HUES64 (cell line): Measurements from ENCODE around the gene FOSL1.
"Not testable (repeated sequence)": the region's sequence is repeated elsewhere in the genome, so short reads cannot be mapped to it uniquely, and the experiment has no call there.

Source experiments
- H3K27ac ChIP-seq: 2 replicates; pipeline ENCODE4 v1.7.0; 2013; ENCODE audit warnings: low read depth, low read length, inconsistent platforms
- H3K27me3 ChIP-seq: 2 replicates; pipeline ENCODE4 v1.6.1; 2013; ENCODE audit warnings: mild to moderate bottlenecking, low read length; ENCODE audit not compliant: insufficient read depth
- H3K36me3 ChIP-seq: 2 replicates; pipeline ENCODE4 v1.6.1; 2013; ENCODE audit warnings: mild to moderate bottlenecking, low read length; ENCODE audit not compliant: insufficient read depth
- H3K4me1 ChIP-seq: 2 replicates; pipeline ENCODE4 v1.6.1; 2013; ENCODE audit warnings: mild to moderate bottlenecking, low read length, moderate library complexity; ENCODE audit not compliant: insufficient read depth
- H3K4me3 ChIP-seq: 2 replicates; pipeline ENCODE4 v1.5.1; 2013; ENCODE audit warnings: mild to moderate bottlenecking, low read length, moderate library complexity
- H3K9ac ChIP-seq: 2 replicates; pipeline ENCODE4 v1.6.1; 2013; ENCODE audit warnings: mild to moderate bottlenecking, low read depth, low read length
- H3K9me3 ChIP-seq: 2 replicates; pipeline ENCODE4 v1.6.1; 2013; ENCODE audit warnings: low read depth, low read length; ENCODE audit not compliant: insufficient read depth
- WGBS: fragments of 150-250, 120-280 bp; methylation state at CpG from one replicate; pipeline ENCODE4 v1.1.7; 2013; ENCODE audit warnings: missing lambda C conversion rate; 5-methylcytosine and 5-hydroxymethylcytosine counted together

FOSL1 gene

GRCh38 chr11:65853246-65853979 lies 46.8 kb downstream of the FOSL1 start:
- no peaks in the 10 kb centered on the region for H3K27me3 ChIP-seq
- H3K27ac ChIP-seq, result no peak overlapping the region
- 93% methylated on average over 6 of the region's 6 CpGs for WGBS
- H3K9me3 ChIP-seq, result no peaks in the 10 kb centered on the region
- H3K9ac ChIP-seq, result no peak overlapping the region
- H3K4me3 ChIP-seq, result no peak overlapping the region
- H3K4me1 ChIP-seq, result no peaks in the 10 kb centered on the region; the same call in 1 of the 2 replicates
- H3K36me3 ChIP-seq, result peaks cover 46% of the 10 kb centered on the region

DNA sequence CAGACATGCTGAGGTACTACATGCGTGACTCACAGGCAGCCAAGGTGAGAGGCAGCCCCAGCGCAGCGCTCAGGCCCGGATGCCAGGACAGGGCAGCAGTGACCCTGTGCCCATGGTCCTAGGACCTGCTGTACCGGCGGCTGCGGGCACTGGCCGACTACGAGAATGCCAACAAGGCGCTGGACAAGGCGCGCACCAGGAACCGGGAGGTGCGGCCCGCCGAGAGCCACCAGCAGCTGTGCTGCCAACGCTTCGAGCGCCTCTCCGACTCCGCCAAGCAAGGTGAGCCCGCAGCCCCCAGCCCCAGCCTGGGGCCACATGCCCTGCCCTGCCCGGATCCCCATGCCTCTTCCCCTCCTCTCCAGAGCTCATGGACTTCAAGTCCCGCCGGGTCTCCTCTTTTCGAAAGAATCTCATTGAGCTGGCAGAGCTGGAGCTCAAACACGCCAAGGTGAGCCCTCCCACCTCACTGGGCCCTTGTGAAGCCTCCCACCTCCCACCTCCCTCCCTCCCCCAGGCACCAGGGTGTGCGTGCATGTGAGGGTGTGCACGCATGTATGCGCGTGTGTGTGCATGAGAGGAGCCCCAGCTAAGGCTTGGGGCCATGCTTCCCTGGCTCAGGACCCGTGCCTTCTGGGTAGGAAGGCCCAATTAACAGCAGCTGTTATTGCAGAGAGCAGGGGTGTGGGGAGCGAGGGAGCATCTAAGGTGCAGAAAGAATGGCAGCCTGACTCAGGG lies 47.5 kb downstream of the FOSL1 start:
- H3K4me1 ChIP-seq, result no peaks in the 10 kb centered on the region; the same call in 1 of the 2 replicates
- no peak overlapping the region for H3K9ac ChIP-seq
- no peaks in the 10 kb centered on the region for H3K27me3 ChIP-seq
- H3K4me3 ChIP-seq, result no peak overlapping the region
- WGBS, result 95% methylated on average over 33 of the region's 33 CpGs
- H3K9me3 ChIP-seq, result no peaks in the 10 kb centered on the region
- H3K27ac ChIP-seq, result no peak overlapping the region; the same call in 1 of the 2 replicates
- H3K36me3 ChIP-seq, result peaks cover 46% of the 10 kb centered on the region

DNA sequence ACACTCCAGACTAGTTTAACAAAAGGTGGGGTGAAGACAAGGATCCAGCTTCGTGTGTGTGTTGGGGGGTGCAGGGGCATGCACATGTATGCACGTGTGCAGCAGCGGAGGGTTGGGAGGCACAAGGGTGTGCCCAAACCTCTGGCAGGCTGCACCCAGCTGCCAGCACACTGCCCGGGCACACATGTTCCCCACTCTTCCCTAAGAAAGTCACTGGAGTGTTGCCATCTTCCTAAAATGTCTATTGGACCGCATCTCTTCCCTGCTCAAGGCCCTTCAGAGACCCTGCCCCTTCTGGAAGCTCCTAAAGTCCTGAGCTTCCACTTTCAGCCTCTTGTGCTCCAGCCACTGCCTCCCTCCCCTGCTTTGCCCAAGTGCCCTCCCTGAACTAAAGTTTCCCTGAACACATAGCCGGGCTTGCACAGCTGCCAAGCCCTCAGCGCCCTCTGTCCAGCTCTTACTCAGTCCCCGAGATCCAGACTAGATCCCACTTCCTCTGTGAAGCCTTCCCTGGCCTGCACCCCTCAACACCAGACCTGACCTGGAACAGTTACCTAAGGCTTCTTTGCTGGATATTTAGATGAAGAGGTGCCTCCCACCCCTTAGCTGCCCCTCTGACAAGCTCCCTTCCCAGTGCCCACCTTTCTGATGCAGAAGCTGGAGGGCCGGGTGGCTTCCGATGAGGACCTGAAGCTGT lies 48.2 kb downstream of the FOSL1 start:
- Histone ChIP-seq H3K9me3 (no peaks in the 10 kb centered on the region), H3K4me3 (no peak overlapping the region), H3K9ac (no peak overlapping the region), H3K4me1 (no peaks in the 10 kb centered on the region; the same call in 1 of the 2 replicates), H3K27me3 (no peaks in the 10 kb centered on the region), H3K27ac (no peak overlapping the region; the same call in 1 of the 2 replicates), H3K36me3 (peaks cover 46% of the 10 kb centered on the region)
- WGBS, result 90% methylated on average over 10 of the region's 10 CpGs

DNA sequence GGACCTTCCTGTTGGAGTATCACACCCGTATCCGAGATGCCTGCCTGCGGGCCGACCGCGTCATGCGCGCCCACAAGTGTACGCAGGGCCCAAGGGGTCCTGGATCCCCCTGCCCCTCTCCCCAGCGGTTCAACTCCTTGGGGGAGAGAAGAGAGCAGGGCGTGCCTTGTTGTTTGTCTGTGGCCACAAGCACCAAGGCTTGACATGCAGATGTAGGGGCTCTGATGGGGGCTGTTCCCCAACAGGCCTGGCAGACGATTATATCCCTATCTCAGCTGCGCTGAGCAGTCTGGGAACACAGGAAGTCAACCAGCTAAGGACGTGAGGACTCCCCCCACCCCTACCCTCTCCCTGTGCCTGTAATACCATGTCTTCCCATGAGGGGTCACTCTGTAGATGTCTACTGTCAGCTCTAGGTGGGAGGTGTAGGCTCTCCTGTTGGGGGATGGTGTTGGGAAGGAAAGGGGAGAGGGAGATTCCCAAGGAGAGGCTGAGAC lies 49.1 kb downstream of the FOSL1 start:
- H3K27me3 ChIP-seq, result no peaks in the 10 kb centered on the region
- peaks cover 40% of the 10 kb centered on the region for H3K36me3 ChIP-seq
- no peak overlapping the region for H3K9ac ChIP-seq
- no peaks in the 10 kb centered on the region for H3K9me3 ChIP-seq
- no peak overlapping the region for H3K4me3 ChIP-seq
- WGBS, result 89% methylated on average over 14 of the region's 14 CpGs
- H3K4me1 ChIP-seq, result no peaks in the 10 kb centered on the region
- H3K27ac ChIP-seq, result no peak overlapping the region

DNA sequence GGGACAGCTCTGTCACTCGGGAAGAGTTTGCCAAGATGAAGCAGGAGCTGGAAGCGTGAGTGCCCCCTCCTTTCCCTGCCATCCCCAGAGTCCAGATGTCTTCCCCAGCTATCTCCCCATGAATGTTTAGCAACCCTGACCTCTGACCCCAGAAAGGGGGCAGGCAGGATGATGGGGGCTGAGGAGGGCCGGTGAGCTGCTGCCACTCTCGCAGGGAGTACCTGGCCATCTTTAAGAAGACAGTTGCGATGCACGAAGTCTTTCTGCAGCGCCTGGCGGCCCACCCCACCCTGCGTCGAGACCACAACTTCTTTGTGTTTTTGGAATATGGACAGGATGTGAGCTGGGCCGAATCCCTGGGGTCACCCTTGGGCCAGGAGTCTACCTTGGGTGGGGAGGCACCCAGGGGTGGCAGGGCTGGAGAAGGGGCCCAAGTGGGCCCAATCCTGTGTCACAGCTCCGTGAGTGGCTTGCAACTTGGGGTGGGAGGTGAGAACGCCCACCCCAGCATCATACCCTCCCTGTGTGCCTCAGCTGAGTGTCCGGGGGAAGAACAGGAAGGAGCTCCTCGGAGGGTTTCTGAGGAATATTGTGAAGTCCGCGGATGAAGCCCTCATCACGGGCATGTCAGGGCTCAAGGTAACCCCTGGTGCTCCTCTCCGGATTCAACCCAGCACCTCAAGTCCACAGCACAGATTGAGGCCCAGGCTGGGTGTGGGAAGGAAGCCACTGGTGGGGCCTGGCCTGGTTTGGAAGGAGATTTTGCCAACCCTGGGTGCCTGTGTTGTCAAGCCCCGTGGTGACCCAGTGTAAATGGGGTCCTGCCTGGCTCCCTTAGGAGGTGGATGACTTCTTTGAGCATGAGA lies 49.7 kb downstream of the FOSL1 start:
- no peak overlapping the region for H3K4me3 ChIP-seq
- no peak overlapping the region for H3K9ac ChIP-seq
- no peak overlapping the region for H3K27ac ChIP-seq
- 91% methylated on average over 19 of the region's 20 CpGs for WGBS
- H3K27me3 ChIP-seq, result no peaks in the 10 kb centered on the region
- H3K4me1 ChIP-seq, result no peaks in the 10 kb centered on the region
- H3K9me3 ChIP-seq, result no peaks in the 10 kb centered on the region
- H3K36me3 ChIP-seq, result peaks cover 33% of the 10 kb centered on the region

GRCh38 chr11:65849771-65850216 lies 50.4 kb downstream of the FOSL1 start:
- H3K4me3 ChIP-seq, result no peak overlapping the region
- H3K27me3 ChIP-seq, result no peaks in the 10 kb centered on the region
- no peak overlapping the region for H3K27ac ChIP-seq
- 72% methylated on average over 16 of the region's 16 CpGs for WGBS
- H3K9me3 ChIP-seq, result no peaks in the 10 kb centered on the region
- no peak overlapping the region for H3K9ac ChIP-seq
- peaks cover 27% of the 10 kb centered on the region for H3K36me3 ChIP-seq
- H3K4me1 ChIP-seq, result no peaks in the 10 kb centered on the region

- Histone ChIP-seq H3K27me3 (no peaks in the 10 kb centered on the region), H3K9ac (no peak overlapping the region), H3K27ac (no peak overlapping the region), H3K4me3 (no peak overlapping the region), H3K36me3 (peaks cover 22% of the 10 kb centered on the region), H3K4me1 (no peaks in the 10 kb centered on the region), H3K9me3 (no peaks in the 10 kb centered on the region)
- WGBS, result 74% methylated on average over 8 of the region's 8 CpGs
These were observed 50.8 kb downstream of the FOSL1 start for GRCh38 chr11:65849366-65849765.

GRCh38 chr11:65848693-65849092 lies 51.5 kb downstream of the FOSL1 start:
- not testable (repeated sequence) for H3K9ac ChIP-seq, H3K4me1 ChIP-seq, H3K27me3 ChIP-seq, H3K27ac ChIP-seq, H3K9me3 ChIP-seq, H3K4me3 ChIP-seq
- H3K36me3 ChIP-seq, result peaks cover 16% of the 10 kb centered on the region
- 73% methylated on average over 7 of the region's 7 CpGs for WGBS

DNA sequence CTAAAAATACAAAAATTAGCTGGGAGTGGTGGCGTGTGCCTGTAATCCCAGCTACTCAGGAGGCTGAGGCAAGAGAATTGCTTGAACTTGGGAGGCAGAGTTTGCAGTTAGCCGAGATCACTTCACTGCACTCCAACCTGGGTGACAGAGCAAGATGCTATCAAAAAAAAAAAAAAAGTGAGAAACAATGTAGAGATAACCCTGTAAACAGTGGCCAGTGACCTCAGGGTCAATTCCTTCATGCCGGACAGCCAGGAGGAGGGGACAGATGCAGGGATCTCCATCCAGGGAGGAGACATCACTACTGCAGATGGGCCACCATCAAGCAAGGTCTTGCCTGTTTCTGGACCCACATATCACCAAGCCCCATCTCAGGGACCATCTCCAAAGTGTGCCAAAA lies 52.4 kb downstream of the FOSL1 start:
- Histone ChIP-seq H3K9ac (no peak overlapping the region), H3K36me3 (0 out of 2 replicates have a peak, but pooled peaks cover 6% of the 10 kb centered on the region), H3K9me3 (no peaks in the 10 kb centered on the region), H3K27me3 (no peaks in the 10 kb centered on the region), H3K4me3 (no peak overlapping the region), H3K4me1 (no peaks in the 10 kb centered on the region), H3K27ac (no peak overlapping the region)
- WGBS, result 93% methylated on average over 3 of the region's 3 CpGs

DNA sequence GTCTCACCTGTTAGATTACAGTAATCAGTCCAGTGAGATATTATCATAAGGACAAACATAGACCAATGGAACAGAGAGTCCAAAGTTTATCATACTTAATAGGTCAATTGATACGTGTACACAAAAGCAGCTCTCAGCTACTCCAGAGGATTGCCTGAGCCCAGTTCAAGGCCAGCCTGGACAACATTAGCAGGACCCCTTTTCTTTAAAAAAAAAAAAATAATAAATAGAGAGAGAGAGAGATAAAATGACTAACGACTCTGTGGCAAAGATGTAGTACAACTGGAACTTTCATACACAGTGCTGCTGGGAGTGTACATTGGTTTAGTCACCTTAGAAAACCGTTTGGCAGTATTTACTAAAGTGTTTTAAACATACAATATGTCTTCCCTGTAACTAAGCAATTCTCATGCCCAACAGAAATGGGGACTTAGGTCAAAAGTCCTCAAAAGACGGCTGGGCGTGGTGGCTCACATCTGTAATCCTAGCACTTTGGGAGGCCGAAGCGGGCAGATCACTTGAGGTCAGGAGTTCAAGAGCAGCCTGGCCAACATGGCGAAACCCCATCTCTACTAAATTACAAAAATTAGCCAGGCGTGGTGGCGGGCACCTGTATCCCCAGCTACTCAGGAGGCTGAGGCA lies 55.8 kb downstream of the FOSL1 start:
- Histone ChIP-seq H3K4me3 (no peak overlapping the region), H3K9me3 (no peaks in the 10 kb centered on the region), H3K36me3 (no peaks in the 10 kb centered on the region), H3K4me1 (no peaks in the 10 kb centered on the region), H3K27me3 (no peaks in the 10 kb centered on the region), H3K27ac (no peak overlapping the region), H3K9ac (no peak overlapping the region)
- 90% methylated on average over 10 of the region's 10 CpGs for WGBS
